ENCODE measurements around the gene ZSWIM6.

DNA sequence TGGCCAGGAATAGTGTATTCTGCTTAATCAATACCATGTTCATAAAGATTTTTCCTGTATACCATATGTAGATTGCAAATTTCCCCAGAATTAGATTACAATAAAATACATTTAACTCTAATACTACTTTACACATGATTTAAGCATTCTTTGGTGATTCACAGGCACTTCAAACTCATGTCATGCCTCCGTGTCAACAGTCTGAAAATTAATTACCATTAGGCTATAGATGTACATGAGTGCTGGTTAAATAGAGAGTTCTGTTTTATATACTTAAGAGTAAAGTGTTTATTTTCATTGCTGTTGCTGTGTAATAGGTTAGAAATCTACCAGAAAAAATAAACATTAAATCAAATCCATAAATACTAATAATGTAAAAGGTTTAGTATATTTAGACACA is 159.8 kb downstream of the ZSWIM6 start:
- TF ChIP-seq, protein P1, sequence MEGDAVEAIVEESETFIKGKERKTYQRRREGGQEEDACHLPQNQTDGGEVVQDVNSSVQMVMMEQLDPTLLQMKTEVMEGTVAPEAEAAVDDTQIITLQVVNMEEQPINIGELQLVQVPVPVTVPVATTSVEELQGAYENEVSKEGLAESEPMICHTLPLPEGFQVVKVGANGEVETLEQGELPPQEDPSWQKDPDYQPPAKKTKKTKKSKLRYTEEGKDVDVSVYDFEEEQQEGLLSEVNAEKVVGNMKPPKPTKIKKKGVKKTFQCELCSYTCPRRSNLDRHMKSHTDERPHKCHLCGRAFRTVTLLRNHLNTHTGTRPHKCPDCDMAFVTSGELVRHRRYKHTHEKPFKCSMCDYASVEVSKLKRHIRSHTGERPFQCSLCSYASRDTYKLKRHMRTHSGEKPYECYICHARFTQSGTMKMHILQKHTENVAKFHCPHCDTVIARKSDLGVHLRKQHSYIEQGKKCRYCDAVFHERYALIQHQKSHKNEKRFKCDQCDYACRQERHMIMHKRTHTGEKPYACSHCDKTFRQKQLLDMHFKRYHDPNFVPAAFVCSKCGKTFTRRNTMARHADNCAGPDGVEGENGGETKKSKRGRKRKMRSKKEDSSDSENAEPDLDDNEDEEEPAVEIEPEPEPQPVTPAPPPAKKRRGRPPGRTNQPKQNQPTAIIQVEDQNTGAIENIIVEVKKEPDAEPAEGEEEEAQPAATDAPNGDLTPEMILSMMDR (IDR thresholded peaks at IDR 0.05; ENCODE audit: low read length): no peak
- TF ChIP-seq EZH2 (optimal IDR thresholded peaks at IDR 0.05; ENCODE audit: low read depth, low read length) (no peak), EZH2phosphoT487 (IDR thresholded peaks at IDR 0.05; ENCODE audit: low read length) (no peak)
